ENCODE measurements around the gene AJUBA.
"Not testable (repeated sequence)": the region's sequence is repeated elsewhere in the genome, so short reads cannot be mapped to it uniquely, and the experiment has no call there.

AJUBA gene

GRCh38 chr14:22962061-22962676, 20.2 kb downstream of the AJUBA start:
- Histone ChIP-seq H3K4me2 (no peak overlapping the region), H3K4me3 (no peak overlapping the region), H3K36me3 (no peaks in the 10 kb centered on the region), H3K9ac (no peak overlapping the region), H3K9me3 (no peaks in the 10 kb centered on the region), H3K27me3 (no peaks in the 10 kb centered on the region), H3K4me1 (peaks cover 7% of the 10 kb centered on the region), H3K27ac (no peak overlapping the region), H4K20me1 (no peaks in the 10 kb centered on the region)
- TF ChIP-seq Cebpa-rat (IDR thresholded peaks at IDR 0.05): no peak

GRCh38 chr14:22955702-22956569, 26.4 kb downstream of the AJUBA start:
- TF ChIP-seq Cebpa-rat (IDR thresholded peaks at IDR 0.05): no peak

GRCh38 chr14:22952418-22952817, 29.9 kb downstream of the AJUBA start:
- H3K4me3 ChIP-seq: no peak overlapping the region
- H3K4me2 ChIP-seq: no peak overlapping the region
- H3K9ac ChIP-seq: no peak overlapping the region
- peaks cover 71% of the 10 kb centered on the region for H3K36me3 ChIP-seq
- H3K9me3 ChIP-seq: no peaks in the 10 kb centered on the region
- H3K4me1 ChIP-seq: peaks cover 16% of the 10 kb centered on the region
- no peaks in the 10 kb centered on the region for H3K27me3 ChIP-seq
- H3K27ac ChIP-seq: no peak overlapping the region
- no peak for TF ChIP-seq Cebpa-rat (IDR thresholded peaks at IDR 0.05)
- H4K20me1 ChIP-seq: no peaks in the 10 kb centered on the region

More at GRCh38 chr14:22955702-22956569, 26.4 kb downstream of the AJUBA start:
- H3K4me3 ChIP-seq: peak overlapping the region; percentile 82
- H3K9ac ChIP-seq: peak overlapping the region; percentile 91
- peaks cover 21% of the 10 kb centered on the region for H3K4me1 ChIP-seq
- no peaks in the 10 kb centered on the region for H3K27me3 ChIP-seq
- peak overlapping the region; percentile 83 for H3K4me2 ChIP-seq
- no peaks in the 10 kb centered on the region for H4K20me1 ChIP-seq
- H3K36me3 ChIP-seq: peaks cover 38% of the 10 kb centered on the region
- no peaks in the 10 kb centered on the region for H3K9me3 ChIP-seq
- H3K27ac ChIP-seq: peak overlapping the region; percentile 93

- not testable (repeated sequence) for H3K27ac ChIP-seq, H3K27me3 ChIP-seq, H3K9ac ChIP-seq, H3K4me3 ChIP-seq, H3K4me2 ChIP-seq, H4K20me1 ChIP-seq, H3K9me3 ChIP-seq
- peaks cover 77% of the 10 kb centered on the region for H3K36me3 ChIP-seq
- H3K4me1 ChIP-seq: peaks cover 14% of the 10 kb centered on the region
Measured at GRCh38 chr14:22951795-22952194, 30.6 kb downstream of the AJUBA start.

GRCh38 chr14:22945642-22946041, 36.7 kb downstream of the AJUBA start:
- Histone ChIP-seq H3K36me3 (peaks cover 90% of the 10 kb centered on the region), H3K9ac (no peak overlapping the region)
- TF ChIP-seq Cebpa-rat (IDR thresholded peaks at IDR 0.05): no peak

GRCh38 chr14:22939684-22940083, 42.7 kb downstream of the AJUBA start:
- Histone ChIP-seq H3K36me3 (peaks cover 65% of the 10 kb centered on the region), H3K4me2 (no peak overlapping the region), H4K20me1 (no peaks in the 10 kb centered on the region), H3K27me3 (no peaks in the 10 kb centered on the region), H3K4me3 (no peak overlapping the region), H3K4me1 (peaks cover 2% of the 10 kb centered on the region), H3K27ac (no peak overlapping the region), H3K9ac (no peak overlapping the region), H3K9me3 (no peaks in the 10 kb centered on the region)
- TF ChIP-seq Cebpa-rat (IDR thresholded peaks at IDR 0.05): no peak

More at GRCh38 chr14:22945642-22946041, 36.7 kb downstream of the AJUBA start:
- Histone ChIP-seq H4K20me1 (no peaks in the 10 kb centered on the region), H3K4me3 (no peak overlapping the region), H3K27ac (no peak overlapping the region), H3K27me3 (no peaks in the 10 kb centered on the region), H3K4me2 (no peak overlapping the region), H3K9me3 (no peaks in the 10 kb centered on the region), H3K4me1 (no peaks in the 10 kb centered on the region)

- Histone ChIP-seq H3K4me2 (no peak overlapping the region), H3K4me1 (peaks cover 16% of the 10 kb centered on the region), H3K27ac (no peak overlapping the region), H3K4me3 (no peak overlapping the region), H3K27me3 (no peaks in the 10 kb centered on the region), H4K20me1 (no peaks in the 10 kb centered on the region), H3K9ac (no peak overlapping the region), H3K9me3 (no peaks in the 10 kb centered on the region), H3K36me3 (peaks cover 34% of the 10 kb centered on the region)
- no peak for TF ChIP-seq Cebpa-rat (IDR thresholded peaks at IDR 0.05)
Measured at GRCh38 chr14:22935156-22935555, 47.2 kb downstream of the AJUBA start.

- H3K9me3 ChIP-seq: no peaks in the 10 kb centered on the region
- TF ChIP-seq Cebpa-rat (IDR thresholded peaks at IDR 0.05): no peak
- no peaks in the 10 kb centered on the region for H4K20me1 ChIP-seq
Measured at GRCh38 chr14:22932146-22932545, 50.2 kb downstream of the AJUBA start.

GRCh38 chr14:22929961-22930364, 52.4 kb downstream of the AJUBA start:
- H3K4me2 ChIP-seq: peak overlapping the region; percentile 95
- H3K9ac ChIP-seq: peak overlapping the region; percentile 75
- H3K4me1 ChIP-seq: peaks cover 47% of the 10 kb centered on the region
- H3K4me3 ChIP-seq: peak overlapping the region; percentile 86
- H3K9me3 ChIP-seq: no peaks in the 10 kb centered on the region
- no peaks in the 10 kb centered on the region for H3K27me3 ChIP-seq
- TF ChIP-seq Cebpa-rat (IDR thresholded peaks at IDR 0.05): no peak
- H4K20me1 ChIP-seq: no peaks in the 10 kb centered on the region
- H3K36me3 ChIP-seq: peaks cover 32% of the 10 kb centered on the region
- peak overlapping the region; percentile 62; the same call in 1 of the 2 replicates for H3K27ac ChIP-seq

More at GRCh38 chr14:22932146-22932545, 50.2 kb downstream of the AJUBA start:
- peaks cover 20% of the 10 kb centered on the region for H3K36me3 ChIP-seq
- no peak overlapping the region for H3K9ac ChIP-seq
- no peak overlapping the region for H3K4me2 ChIP-seq
- peaks cover 35% of the 10 kb centered on the region for H3K4me1 ChIP-seq
- H3K27ac ChIP-seq: no peak overlapping the region
- no peaks in the 10 kb centered on the region for H3K27me3 ChIP-seq
- H3K4me3 ChIP-seq: no peak overlapping the region

Measured in BLaER1 (cell line).